Inflammatory macrophage treated with lipopolysaccharide for 1 hour (primary cell): ENCODE results near the gene CEP164.
"Not testable (repeated sequence)": the region's sequence is repeated elsewhere in the genome, so short reads cannot be mapped to it uniquely, and the experiment has no call there.

Source experiments
- DNase-seq, 2 donors: peaks; one replicate each; pipeline ENCODE4 v3.0.0-alpha.2; 2020 to 2022

CEP164 gene

GRCh38 chr11:117369534-117369933 lies 41.9 kb downstream of the CEP164 start:
- no peak for DNase-seq

GRCh38 chr11:117371453-117371852 lies 43.8 kb downstream of the CEP164 start:
- no peak for DNase-seq

GRCh38 chr11:117374316-117375055 lies 46.8 kb downstream of the CEP164 start:
- DNase-seq, result no peak

- DNase-seq, result no peak
Observed at GRCh38 chr11:117375960-117376359, 48.3 kb downstream of the CEP164 start.

GRCh38 chr11:117376517-117376916 lies 48.9 kb downstream of the CEP164 start:
- DNase-seq, result no peak

GRCh38 chr11:117378976-117379865 lies 51.6 kb downstream of the CEP164 start:
- DNase-seq, result no peak

- no peak for DNase-seq
Observed at GRCh38 chr11:117380676-117381075, 53.0 kb downstream of the CEP164 start.

- no peak for DNase-seq
Observed at GRCh38 chr11:117381481-117382387, 54.1 kb downstream of the CEP164 start.

- no peak for DNase-seq
Observed at GRCh38 chr11:117382746-117383145, 55.1 kb downstream of the CEP164 start.

- DNase-seq, result no peak
Observed at GRCh38 chr11:117384045-117384444, 56.4 kb downstream of the CEP164 start.

GRCh38 chr11:117385471-117385870 lies 57.8 kb downstream of the CEP164 start:
- no peak for DNase-seq

GRCh38 chr11:117385906-117386305 lies 58.3 kb downstream of the CEP164 start:
- DNase-seq, result no peak

GRCh38 chr11:117387992-117388755 lies 60.5 kb downstream of the CEP164 start:
- DNase-seq, result no peak

- no peak for DNase-seq
Observed at GRCh38 chr11:117390743-117391142, 63.1 kb downstream of the CEP164 start.

- DNase-seq, result no peak
Observed at GRCh38 chr11:117391181-117391580, 63.5 kb downstream of the CEP164 start.

GRCh38 chr11:117392001-117392690 lies 64.5 kb downstream of the CEP164 start:
- DNase-seq, result no peak

GRCh38 chr11:117392979-117393378 lies 65.3 kb downstream of the CEP164 start:
- DNase-seq, result no peak

- DNase-seq, result no peak
Observed at GRCh38 chr11:117394221-117394925, 66.7 kb downstream of the CEP164 start.

- no peak for DNase-seq
Observed at GRCh38 chr11:117395476-117395875, 67.8 kb downstream of the CEP164 start.

- no peak for DNase-seq
Observed at GRCh38 chr11:117396970-117397369, 69.3 kb downstream of the CEP164 start.

GRCh38 chr11:117398618-117399017 lies 71.0 kb downstream of the CEP164 start:
- not testable (repeated sequence) for DNase-seq
